Measurements from ENCODE around the gene OR1A2.

DNA sequence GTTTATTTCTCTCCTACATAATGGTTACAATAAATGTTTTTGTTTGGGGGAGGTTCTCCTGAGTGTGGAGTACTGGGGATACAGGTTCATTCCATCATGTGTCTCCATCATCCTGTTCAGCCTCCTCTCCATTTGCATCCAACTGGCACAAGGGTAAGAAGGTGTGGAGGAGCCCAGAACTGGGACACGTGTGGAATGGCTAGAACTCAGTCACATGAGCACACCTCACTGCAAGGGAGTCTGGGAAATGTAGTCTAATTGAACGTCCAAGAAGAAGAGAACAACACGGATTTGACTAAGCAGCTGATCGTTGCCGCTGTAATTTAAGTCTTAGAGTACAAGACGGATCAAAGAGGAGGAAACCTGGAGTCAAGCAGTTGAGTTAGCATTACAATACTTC, 16.3 kb downstream of the OR1A2 start:
- TF ChIP-seq, protein P1, sequence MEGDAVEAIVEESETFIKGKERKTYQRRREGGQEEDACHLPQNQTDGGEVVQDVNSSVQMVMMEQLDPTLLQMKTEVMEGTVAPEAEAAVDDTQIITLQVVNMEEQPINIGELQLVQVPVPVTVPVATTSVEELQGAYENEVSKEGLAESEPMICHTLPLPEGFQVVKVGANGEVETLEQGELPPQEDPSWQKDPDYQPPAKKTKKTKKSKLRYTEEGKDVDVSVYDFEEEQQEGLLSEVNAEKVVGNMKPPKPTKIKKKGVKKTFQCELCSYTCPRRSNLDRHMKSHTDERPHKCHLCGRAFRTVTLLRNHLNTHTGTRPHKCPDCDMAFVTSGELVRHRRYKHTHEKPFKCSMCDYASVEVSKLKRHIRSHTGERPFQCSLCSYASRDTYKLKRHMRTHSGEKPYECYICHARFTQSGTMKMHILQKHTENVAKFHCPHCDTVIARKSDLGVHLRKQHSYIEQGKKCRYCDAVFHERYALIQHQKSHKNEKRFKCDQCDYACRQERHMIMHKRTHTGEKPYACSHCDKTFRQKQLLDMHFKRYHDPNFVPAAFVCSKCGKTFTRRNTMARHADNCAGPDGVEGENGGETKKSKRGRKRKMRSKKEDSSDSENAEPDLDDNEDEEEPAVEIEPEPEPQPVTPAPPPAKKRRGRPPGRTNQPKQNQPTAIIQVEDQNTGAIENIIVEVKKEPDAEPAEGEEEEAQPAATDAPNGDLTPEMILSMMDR (IDR thresholded peaks at IDR 0.05; ENCODE audit: low read depth, low read length), result no peak
- TF ChIP-seq POLR2A (IDR thresholded peaks at IDR 0.05; ENCODE audit: extremely low read depth, insufficient read length), result no peak
- TF ChIP-seq, protein P2, sequence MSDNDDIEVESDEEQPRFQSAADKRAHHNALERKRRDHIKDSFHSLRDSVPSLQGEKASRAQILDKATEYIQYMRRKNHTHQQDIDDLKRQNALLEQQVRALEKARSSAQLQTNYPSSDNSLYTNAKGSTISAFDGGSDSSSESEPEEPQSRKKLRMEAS (IDR thresholded peaks at IDR 0.05; ENCODE audit: low read depth, low read length), result no peak

All from NB4 (cell line).